ENCODE results near the gene RPS6KA2.

The RPS6KA2 gene

GRCh38 chr6:166505133-166505905 lies 121.7 kb downstream of the RPS6KA2 start:
- no peak for DNase-seq (ENCODE audit: low read depth)
- TF ChIP-seq CTCF (IDR thresholded peaks at IDR 0.05; ENCODE audit: low read length, missing control alignments): no peak

GRCh38 chr6:166504100-166504499 lies 123.0 kb downstream of the RPS6KA2 start:
- DNase-seq (ENCODE audit: low read depth): no peak
- no peak overlapping the region for H3K4me3 ChIP-seq (replicated peaks; ENCODE audit: low read depth, low read length)
- TF ChIP-seq CTCF (IDR thresholded peaks at IDR 0.05; ENCODE audit: low read length, missing control alignments): no peak

More at GRCh38 chr6:166505133-166505905, 121.7 kb downstream of the RPS6KA2 start:
- no peak overlapping the region for H3K4me3 ChIP-seq (replicated peaks; ENCODE audit: low read depth, low read length)

GRCh38 chr6:166503167-166503744 lies 123.8 kb downstream of the RPS6KA2 start:
- DNase-seq (ENCODE audit: low read depth): no peak
- H3K4me3 ChIP-seq (replicated peaks; ENCODE audit: low read depth, low read length): no peak overlapping the region
- TF ChIP-seq CTCF (IDR thresholded peaks at IDR 0.05; ENCODE audit: low read length, missing control alignments): no peak

- DNase-seq (ENCODE audit: low read depth): no peak
- no peak overlapping the region for H3K4me3 ChIP-seq (replicated peaks; ENCODE audit: low read depth, low read length)
- TF ChIP-seq CTCF (IDR thresholded peaks at IDR 0.05; ENCODE audit: low read length, missing control alignments): no peak
These were observed 124.6 kb downstream of the RPS6KA2 start for GRCh38 chr6:166502453-166502852.

- DNase-seq (ENCODE audit: low read depth): no peak
- H3K4me3 ChIP-seq (replicated peaks; ENCODE audit: low read depth, low read length): no peak overlapping the region
- no peak for TF ChIP-seq CTCF (IDR thresholded peaks at IDR 0.05; ENCODE audit: low read length, missing control alignments)
These were observed 125.8 kb downstream of the RPS6KA2 start for GRCh38 chr6:166501246-166501645.

GRCh38 chr6:166500246-166500645 lies 126.8 kb downstream of the RPS6KA2 start:
- no peak overlapping the region for H3K4me3 ChIP-seq (replicated peaks; ENCODE audit: low read depth, low read length)
- DNase-seq (ENCODE audit: low read depth): no peak
- no peak for TF ChIP-seq CTCF (IDR thresholded peaks at IDR 0.05; ENCODE audit: low read length, missing control alignments)
